ENCODE results near the gene RXRG.

RXRG gene

DNA sequence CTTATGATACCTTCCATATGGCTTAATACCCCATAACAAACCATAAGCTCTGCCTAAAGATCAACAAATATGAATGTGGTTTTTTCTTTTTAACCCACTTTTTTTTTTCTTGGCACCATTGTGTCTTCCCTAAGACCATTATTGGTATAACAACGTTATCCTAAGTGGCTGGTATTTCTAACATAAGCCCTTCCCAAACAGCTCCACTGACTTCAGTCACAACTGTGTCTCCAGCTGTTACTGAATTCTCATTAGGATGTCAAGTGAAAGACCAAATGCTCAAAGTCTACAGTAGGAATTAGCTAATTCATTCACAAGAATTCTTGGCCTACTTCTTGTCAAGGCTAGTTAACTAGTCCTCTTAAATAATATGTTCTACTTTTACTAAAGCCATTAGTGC is 4.2 kb upstream of the RXRG start:
- DNase-seq (ENCODE audit: low read depth): no peak

DNA sequence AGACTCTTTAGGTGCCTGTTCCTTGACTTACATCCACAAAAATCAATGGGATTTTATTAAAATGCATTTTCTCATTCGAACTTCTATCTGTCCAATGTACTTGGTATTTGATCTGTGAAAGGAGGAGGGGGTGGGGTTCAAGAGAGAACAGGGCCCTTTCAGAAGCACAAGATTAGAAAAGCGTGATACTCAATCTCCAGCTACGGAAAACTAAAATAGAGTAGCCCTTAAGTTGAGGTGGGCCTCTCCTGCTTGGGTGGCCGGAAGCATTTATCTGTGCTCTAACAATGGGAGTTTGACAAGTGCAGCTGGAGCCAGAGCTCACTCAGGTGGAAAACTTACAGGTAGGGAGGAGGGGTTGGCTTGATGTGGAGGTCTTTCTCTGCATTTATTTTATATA is 462 bp upstream of the RXRG start:
- no peak for DNase-seq (ENCODE audit: low read depth)

DNA sequence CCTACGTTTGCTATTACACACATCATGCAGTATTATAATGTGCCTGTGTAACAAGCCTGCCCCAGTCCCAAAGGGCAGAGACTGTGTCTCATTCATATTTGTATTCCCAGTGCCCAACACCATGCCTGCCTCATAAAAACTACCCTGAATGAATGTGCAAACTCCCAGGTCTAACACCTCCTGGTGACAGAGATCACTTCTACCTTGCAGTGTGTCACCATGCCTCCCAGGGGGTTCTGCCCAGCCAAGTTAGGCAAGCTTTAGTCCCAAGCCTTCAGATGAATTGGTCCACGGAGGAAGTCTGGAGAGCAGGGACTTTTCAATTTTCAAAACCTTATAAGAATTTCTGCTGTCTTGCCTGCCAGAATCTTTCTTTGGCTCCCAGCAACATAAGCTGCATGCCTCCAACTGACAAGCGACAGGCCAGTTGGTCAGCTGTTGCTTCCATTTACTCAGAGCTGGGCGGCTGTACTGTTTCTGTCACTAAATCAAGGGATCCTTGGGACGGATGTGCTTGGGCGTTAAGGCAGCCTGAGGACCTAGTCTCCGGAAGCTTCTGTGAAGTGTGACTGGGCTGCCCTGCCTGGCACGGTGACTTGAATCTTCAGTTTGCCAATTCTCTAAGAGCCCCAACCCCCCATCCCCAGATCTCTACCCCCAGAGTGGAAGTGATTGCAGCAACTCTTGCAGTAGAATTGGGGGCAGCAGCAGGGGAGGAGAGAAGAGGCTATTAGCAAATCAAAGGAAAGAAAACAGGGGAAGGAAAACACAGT is 1.2 kb downstream of the RXRG start:
- DNase-seq (ENCODE audit: low read depth): no peak

DNA sequence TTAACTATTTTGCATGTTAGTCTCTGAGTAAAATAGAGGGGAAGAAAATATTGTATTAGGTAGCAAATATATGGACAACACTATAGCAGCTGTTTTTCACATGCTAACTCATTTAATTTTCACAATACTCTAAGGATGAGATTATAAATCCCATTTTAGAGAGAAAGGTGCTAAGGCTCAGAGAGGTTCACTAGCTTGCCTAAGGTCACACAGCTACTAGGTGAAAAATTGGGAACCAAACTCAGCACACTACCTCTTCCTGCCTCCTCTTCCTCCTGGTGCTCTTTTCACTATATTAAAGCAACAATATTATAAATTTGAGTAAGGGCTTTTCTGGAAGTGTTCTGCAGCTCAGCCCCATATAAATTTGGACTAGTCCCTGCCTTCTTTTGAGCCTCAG is 2.3 kb downstream of the RXRG start:
- no peak for DNase-seq (ENCODE audit: low read depth)

DNA sequence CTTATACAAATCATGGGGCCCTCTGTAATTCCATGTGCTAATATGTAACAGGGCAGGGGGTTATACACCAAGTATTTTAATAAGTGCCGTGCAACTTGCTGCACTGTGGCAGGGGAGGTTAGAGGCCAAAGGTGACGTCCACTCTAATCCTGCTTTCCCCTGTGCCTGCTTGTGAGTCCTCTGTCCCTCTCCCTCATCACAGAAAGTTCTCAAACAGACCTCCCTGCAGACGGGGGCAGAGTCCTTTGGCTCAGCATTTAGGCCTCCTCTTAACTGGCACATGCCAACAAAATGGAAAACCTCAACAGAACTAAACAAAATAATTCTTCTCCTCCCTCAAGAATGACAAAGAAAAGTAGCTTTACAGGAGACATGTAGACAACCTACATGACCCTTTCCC is 2.9 kb downstream of the RXRG start:
- no peak for DNase-seq (ENCODE audit: low read depth)

DNA sequence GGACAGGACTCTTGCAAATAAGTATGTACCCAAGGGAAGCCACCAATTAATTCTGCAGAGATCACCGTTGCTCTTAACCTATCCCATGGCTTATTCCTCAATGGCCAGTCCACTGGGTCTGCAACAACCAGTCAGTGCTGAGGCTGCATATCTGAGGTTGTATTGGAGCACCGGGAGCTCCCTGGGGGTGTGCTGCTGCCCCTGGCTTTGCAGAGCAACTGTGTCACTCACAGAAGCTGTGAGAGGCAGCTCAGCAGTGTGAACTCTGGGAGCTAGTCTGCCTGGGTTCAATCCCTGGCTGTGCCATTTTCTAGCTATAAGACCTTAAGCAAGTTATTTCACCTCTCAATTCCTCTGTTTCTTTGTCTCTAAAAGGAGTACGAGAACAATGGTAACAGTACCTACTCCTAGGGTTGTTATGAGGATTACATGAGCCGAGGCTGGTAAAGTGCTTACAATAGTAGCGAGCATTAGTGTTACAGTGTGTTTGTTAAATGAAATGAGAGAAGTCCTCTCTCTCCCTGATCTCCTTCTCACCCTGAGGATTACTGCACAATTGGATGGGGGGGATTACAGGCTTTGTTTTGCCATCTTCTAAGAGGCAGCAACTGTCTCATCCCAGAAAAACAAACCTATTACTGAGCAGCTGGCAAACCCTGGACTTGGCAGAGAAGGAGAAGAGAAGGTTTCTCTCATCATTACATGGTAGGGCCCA is 3.6 kb downstream of the RXRG start:
- no peak for DNase-seq (ENCODE audit: low read depth)

DNA sequence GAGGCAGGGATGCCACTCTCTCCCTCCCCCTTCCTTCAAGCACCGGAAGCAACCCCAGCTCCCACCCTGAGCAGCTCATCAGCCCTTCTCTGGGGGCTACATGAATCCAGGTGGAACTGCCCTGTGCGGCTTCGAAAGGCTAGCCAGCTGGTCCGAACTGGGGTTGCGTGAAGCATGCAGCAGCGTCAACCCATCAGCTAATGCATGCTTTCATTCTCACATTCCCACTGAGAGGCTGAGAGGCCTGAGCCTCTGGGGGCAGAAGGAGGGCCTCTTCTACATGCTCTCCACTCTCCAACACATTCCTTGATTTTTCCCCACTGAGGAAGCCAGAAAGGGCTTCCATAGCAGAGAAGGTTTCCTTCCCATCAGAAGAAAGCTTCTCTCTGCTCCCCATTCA is 5.6 kb downstream of the RXRG start:
- no peak for DNase-seq (ENCODE audit: low read depth)

DNA sequence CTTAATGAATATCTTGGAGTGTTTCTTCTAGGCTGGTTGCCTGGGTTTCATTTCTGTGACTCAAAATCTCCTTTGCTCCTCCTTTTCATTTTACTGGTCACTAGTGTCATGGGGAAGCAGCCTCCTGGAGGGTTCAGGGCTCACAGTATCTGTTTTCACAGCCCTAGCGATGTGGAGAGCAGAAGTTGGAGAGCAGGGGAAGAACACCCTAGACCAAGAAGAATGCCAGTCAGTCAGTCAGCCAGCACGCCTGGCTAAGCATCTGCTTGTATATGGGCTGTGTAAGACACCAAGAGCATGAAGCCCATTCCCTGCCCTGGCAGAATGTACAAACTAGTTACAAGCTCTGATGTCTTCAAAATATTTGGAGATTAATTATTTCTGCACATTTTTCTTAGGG is 7.9 kb downstream of the RXRG start:
- DNase-seq (ENCODE audit: low read depth): no peak

DNA sequence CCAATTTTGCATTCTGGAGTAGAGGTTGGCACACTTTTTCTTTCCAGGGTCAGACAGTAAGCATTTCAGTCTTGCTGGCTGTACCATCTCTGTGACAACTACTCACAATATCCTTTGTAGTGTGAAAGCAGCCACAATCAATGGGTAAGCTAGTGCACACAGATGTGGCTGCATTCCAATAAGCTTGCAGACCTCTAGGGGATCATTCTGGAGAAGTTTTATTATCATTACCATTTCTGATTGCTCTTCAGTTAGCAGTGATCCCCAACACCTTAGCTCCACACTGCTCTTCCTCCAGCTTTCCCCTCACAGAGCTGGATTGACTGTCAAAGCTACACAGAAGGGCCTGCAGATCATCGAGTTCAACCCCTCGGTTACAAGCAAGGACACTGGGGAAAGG is 9.1 kb downstream of the RXRG start:
- no peak for DNase-seq (ENCODE audit: low read depth)

DNA sequence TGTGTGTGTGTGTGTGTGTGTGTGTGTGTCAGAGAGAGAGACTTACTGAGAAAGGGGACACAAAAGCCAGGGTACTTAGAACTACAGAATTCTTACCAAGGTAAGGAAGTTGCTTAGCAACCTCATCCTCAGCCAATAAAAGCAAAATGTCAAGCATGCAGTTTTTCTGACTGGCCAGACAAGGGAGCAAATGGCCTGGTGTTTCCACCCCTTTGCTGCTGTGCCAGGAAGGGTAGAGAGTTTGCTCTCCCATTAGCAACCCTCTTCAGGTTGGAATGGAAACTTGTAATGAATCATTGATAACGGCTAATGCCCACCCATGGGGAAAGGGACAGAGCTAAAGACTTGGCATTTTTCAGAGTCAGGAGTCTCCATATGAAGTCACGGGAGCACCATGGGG is 10.6 kb downstream of the RXRG start:
- DNase-seq (ENCODE audit: low read depth): no peak

DNA sequence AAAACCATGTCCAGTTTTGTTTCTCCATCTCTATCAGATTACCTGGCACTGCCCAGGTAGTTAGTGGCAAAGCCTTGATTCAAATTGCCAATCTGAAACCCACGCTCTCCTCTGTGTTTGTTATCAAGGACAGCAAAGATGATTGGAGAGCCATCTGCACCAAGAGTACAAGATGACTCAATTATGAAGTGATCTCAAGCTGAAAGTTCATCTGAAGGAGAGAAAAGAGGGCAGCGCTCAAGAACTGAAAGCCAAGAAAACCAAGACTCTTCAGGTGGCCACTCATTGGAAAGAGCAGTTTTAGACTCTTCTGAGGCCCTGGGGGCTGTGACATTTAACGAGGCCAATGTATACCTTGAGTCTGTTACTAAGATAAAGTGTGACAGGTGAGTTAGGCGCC is 13.8 kb downstream of the RXRG start:
- DNase-seq (ENCODE audit: low read depth): no peak

DNA sequence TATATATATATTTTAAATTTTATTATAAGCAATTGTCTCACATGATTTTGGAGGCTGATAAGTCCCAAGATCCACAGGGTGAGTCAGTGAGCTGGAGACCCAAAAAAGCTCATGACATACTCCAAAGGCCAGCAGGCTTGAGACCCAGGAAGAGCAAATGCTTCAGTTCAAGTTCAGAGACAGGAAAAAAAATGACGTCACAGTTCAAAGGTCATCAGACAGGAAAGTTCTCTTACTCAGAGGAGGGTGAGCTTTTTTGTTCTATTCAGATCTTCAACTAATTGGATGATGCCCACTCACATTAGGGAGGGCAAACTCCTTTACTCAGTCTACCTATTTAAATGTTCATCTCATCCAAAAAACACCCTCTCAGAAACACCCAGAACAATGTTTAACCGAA is 18.2 kb downstream of the RXRG start:
- DNase-seq (ENCODE audit: low read depth): no peak

DNA sequence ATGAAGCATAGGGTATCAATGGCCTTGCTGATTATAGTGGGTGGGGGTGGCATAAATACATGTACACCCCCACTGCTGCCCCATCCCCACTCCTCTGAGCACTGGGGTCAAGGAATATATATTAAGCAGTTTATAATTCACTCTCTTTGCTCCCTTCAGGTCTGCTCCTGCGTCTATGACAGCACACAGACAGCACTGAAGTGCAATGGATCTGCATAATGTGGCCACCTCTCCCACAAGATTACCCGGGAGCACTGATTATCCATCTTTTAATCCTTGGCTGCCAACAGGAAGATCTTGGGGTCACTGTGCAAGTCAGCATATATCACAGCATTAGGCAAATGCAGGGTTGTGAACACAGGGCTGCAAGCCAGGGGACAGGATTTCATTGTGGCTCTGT is 19.3 kb downstream of the RXRG start:
- DNase-seq (ENCODE audit: low read depth): no peak

DNA sequence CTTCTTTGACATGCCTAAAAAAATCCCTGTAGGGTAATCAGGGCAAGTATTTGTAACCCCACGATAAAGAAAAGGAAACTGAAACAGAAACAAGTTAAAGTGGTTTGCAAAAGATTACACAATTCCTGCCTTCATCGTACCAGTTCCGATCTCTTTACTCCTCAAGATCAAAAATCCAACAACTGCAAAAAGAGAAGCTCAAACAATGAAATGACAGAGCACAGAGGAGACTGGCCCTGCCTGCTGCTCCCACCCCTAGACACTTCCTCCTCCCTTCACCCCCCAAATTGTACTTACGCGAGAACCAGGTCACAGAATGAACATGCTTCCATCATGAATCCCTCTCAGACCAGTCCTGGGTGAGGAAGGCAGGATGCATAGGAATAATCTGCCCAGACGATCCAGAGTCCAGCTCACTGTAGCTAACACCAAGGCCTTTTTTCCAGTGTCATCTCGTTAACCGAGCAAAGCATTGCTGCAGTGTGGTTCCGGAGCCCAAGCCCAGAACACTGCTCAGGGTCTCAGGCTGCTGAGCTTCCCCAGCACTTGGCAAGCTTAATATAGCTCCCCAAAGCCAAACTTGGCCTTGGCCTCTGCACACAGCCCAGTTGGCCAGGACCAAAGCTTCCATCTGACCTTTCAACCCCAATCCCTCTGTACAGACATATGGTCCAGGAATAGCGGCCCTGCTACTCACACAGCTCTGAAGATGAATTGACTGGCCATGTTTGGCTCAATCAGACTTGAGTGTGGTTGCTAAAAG is 20.3 kb downstream of the RXRG start:
- DNase-seq (ENCODE audit: low read depth): no peak

DNA sequence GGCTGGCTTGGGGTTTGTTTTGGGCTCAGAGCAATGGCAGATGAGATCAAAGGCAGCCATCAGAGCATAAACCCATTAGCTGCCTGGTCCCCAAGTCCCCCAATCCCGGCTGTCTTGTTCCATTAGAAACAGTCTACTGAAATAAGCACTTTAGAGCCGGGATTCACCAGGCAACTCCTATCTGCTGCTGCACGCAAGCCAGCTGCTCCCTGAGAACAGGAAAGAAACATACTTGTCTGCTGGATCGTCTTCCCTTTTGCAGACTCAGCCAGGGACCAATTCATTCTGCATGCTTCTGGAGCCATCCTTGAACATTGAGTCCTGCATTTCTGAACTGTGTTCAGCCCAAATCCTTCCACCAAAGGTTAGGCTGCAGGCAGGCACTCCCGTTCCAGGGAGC is 21.8 kb downstream of the RXRG start:
- no peak for DNase-seq (ENCODE audit: low read depth)

DNA sequence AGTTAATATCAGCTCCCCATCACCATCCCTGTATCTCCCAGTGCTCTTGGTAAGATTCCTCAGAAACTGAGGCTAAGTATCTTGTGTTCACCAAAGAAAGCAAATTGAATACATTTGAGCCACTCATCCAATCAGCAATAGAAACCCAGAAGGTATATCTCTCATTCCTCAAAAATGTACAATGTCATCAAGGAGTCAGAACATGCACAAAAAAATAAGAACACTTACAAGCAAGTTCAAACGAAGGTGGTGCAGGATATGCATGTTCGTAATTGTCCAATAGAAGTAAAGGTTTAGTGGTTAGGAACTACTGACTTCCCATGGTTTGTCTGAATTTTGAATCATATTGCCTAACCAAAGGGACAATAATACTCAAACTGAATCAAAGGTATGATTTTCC is 24.3 kb downstream of the RXRG start:
- DNase-seq (ENCODE audit: low read depth): no peak

DNA sequence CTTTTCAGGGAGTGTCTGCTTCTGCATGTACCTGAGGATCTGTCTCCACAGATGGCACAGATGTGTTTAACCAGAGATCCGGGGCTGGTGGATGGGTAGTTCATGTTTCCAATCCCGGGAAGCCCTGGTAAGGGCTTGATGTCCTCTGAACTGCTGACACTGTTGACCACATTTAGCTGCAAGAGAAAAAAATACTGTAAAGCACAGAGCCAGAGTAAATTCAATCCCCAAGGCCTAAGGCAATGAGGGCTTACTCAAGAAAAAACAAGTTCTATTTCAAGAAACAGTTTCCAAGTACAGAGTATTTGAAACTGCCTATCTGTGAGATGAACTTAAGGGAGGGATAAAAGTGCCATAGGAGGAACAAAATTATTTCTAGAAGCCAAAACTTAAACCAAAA is 25.1 kb downstream of the RXRG start:
- no peak for DNase-seq (ENCODE audit: low read depth)

DNA sequence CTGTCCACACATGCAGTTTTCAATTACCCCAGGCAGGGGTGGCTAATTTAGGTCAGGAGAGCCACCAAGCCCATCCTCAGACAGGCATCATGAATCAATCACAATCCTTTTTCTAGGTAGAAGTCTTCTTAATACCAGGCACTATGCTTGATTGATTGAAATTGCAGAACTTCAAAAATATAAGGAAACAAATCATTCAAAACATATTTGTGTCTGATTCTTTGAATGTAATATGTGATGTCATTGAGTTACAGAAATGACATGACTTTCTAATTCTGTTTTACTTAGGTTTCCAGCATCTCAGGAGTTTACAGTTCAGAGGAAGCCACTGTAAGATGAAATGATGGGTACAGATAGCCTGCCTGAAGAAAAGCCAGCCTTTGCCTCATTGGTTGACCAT is 26.7 kb downstream of the RXRG start:
- DNase-seq (ENCODE audit: low read depth): no peak

DNA sequence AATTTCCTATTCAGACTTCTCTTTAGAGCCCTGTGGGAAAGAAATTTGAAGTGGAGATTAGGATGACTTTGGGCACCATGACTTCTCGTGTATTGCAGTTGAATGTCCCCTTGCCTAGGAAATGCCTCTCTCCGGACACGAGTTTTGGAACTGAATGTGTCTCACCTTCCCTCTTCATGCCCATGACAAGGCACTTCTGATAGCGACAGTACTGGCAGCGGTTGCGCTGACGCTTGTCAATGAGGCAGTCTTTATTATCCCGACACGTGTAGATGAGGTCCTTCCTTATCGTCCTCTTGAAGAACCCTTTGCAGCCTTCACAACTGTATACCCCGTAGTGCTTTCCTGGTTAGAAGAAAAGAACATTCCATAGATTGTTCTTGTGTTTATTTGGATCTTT is 28.1 kb downstream of the RXRG start:
- no peak for DNase-seq (ENCODE audit: low read depth)

DNA sequence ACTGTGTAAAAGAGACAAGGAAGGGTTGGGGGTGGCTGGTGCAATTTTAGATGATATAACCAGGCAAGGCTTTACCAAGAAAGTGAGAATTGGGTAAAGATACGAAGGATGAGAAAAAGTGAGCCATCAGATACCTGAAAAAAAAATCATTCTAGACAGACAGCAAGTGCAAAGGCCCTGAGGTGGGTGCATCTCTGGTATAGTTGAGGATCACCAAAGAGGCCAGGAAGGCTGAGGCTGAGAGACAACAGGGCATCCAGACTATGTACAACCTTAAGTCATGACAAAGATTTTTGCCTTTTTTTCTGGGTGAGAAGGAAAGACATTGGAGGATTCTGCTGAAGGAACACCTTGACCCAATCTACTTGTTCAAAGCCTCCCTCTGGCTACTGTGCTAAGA is 29.9 kb downstream of the RXRG start:
- DNase-seq (ENCODE audit: low read depth): no peak

DNA sequence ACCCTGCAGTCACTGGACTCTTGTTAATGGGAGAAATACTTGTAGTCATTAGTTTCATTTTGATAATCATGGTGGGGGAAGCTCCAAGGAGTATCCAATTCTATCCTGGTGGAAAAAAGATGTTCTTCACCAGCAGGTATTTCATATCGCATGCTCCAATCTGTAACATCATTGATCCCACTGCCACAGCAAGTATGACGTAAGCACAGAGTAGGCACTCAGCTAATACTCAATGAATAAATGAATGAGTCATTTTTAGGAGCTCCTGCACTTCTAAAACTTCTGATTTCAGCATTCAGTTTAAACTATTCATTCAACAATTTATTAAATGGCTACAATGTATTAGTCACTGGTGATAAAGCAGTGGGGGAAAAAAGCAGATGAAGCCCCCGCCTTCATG is 30.3 kb downstream of the RXRG start:
- DNase-seq (ENCODE audit: low read depth): no peak

DNA sequence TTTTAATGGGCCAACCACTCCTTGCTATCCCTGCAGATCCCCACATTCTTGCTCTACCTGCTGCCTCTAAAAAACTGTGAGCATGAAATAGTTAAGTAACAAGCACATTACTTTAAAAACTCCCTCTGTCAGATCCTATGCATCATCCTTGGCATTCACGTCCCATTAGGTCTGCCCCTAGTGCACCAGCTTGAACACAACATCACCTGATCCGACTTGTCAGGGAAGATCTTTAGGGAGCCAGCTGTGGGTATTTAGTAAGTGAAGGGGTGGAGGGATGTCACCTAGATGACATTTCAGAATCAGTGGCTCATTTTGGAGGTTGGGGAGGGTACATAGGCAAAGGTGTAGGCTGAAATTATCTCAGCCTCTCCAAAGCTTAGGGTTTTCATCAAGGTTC is 33.5 kb downstream of the RXRG start:
- no peak for DNase-seq (ENCODE audit: low read depth)

DNA sequence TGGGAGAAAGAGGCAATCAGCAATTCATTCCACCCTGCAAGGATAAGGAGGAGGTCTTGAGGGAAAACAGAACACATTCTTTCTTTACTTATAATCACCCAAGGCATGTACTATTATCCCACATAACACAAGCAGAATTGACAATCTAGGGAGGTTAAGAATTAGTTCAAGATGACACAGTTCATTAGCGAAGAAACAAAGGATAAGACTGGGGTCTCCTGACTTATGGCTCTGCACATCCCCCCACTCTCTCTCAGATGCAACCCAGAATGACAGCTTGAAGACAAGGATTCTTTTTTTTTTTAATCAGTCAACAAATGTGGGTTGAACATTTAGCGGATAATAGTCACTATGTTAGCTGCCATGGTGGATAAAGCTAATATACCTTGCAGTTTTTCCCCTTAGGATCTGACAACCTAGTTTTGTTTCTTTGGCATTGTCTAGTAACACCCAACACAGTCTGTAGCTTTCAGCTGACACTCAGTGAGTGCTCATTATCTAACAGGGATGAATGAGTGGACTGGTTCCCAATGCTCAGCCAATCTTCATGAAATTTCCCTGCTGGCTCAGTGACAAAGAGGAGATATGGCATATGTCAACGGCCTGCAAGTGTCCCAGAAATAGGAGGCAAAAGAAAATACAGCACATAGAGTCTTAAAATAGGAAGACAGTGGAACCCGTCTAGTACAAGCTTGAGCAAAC is 35.1 kb downstream of the RXRG start:
- DNase-seq (ENCODE audit: low read depth): no peak
